ENCODE results near the gene ANKRD17.

Gene ANKRD17

DNA sequence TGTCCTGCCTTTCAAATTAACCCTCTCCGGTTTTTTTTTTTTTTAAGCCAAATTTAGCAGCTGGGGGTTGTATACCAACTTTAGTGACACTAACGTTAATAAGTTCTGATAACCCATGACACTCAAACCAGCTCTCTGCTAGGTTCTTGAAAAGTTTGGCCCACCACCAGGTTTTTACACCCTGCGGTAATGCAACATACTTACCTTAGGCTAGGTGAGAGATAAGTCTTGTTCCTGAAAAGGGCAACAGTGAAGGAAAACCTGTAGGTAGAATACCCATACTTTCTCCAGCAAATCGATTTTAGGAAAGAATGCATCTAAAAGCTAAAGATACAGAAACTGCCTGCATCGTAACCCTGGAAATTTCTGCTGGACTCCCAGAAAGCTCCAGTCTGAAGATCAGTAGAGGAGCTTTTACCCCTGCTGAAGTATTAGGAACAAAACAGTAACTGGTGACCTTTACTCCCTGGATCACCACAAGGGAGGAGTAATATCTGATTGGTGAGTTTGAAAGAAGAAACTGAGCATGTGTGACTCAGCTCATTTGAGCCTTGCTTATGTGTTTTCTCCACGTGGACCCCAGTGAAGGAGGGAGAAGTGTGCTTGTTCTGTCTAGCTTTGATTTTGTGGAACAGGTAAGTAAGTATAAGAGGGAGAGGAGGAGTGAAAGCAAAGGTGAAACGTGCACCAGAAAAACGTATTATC is 154.6 kb downstream of the ANKRD17 start:
- DNase-seq, result peak; percentile 4

DNA sequence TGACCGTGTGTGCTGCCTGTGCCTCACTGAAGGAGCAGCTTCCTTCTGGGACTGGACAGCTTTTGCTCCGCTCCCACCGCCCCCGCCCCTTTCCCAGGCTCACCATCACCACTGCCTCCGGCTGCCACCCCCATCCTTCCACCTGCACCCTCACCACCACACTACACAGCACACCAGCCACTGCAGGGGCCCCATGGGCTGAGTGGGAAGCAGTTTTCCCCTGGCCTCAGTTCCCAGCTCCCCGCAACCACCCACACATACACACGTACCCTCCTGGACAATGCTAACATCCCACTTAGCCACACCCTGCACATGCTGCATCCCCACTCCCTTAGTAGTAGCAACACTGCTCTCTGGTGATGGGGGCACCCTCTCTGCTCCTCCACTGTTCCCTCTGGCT is 159.5 kb downstream of the ANKRD17 start:
- DNase-seq, result no peak

DNA sequence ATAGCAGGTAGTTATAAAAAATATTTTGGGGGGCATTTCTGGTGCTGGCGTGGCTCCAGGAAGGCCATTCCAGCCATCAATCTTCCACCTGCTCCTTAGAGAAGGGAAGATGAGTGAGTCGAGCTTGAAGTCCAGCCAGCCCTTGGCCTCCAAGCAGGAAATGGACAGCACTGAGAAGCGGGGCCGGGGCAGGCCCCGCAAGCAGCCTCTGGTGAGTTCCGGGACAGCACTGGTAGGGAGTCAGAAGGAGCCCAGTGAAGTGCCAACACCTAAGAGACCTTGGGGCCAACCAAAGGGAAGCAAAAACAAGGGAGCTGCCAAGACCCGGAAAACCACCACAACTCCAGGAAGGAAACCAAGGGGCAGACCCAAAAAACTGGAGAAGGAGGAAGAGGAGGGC is 159.9 kb downstream of the ANKRD17 start:
- no peak for DNase-seq

DNA sequence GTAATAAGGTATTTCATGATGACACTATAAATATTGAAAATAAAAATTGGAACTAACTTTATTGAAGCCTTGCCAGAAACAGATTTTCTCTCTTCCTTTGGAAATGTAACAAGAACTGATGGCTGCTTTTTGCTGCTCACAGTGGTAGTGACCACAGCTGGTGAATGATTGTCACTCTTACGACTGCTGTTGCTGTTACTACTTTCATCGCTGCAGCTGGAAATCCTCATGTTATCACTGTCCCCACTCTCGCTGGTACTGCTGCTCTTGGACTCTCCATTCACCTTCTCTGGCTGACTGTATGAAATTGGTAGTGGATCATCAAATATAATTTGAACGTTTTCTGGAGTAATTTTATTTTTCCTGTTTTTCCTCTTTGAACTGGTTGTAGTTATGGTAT is 160.6 kb downstream of the ANKRD17 start:
- DNase-seq, result no peak

DNA sequence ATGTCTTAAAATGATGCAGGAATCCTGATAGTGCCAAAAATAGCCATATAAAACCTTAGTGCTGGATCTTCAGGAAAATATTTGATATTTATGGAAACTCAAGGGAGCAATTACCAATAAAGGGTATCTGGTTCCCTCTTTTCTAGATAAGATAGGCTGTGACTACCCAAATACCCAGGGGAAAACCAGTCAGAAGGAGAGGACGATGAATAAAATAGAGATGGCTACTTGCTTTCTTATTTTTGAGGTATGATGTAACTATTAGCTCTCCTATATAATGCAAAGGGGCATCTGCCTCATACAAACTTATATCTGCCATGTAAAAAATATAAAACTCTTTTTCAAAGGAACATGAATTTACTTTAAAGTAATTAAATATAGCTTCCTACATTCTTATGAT is 165.7 kb downstream of the ANKRD17 start:
- no peak for DNase-seq

DNA sequence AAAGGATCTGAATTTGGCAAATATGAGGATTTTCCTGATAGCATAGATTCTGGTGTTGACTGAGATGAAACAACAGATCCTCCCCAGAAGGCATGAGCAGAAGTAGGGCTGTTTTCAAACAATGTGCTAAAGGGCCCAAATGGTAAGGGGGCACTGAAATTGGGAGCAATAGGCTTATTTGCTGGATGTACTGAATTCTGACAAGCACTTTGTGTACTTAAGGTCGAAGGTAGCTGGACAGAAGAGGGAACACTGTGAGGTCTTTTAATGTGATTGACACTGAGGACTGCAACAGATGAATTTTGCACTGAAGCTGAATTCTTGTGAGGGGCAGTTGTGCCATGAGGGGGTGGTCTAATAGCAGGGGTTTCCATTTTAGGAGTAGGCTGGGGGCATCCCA is 167.9 kb downstream of the ANKRD17 start:
- DNase-seq, result no peak

DNA sequence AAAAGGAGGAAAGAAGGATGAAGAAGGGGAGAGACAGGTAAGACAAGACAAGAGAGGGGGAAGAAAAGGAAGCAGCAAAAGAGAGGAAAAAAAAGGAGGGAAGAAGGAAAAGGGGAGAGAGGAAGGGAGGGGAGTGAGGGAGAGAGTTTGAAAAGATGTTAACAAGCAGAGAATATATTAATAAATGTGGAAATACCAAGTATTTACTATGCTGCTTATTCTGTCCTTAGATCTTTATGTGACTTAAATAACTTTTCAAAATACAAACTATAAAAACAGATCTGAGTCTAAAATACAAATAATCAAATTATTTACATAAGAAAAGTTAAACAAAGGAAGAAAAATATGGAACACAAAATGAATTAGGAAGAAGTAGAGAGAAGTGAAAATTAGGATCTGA is 170.7 kb downstream of the ANKRD17 start:
- no peak for DNase-seq

DNA sequence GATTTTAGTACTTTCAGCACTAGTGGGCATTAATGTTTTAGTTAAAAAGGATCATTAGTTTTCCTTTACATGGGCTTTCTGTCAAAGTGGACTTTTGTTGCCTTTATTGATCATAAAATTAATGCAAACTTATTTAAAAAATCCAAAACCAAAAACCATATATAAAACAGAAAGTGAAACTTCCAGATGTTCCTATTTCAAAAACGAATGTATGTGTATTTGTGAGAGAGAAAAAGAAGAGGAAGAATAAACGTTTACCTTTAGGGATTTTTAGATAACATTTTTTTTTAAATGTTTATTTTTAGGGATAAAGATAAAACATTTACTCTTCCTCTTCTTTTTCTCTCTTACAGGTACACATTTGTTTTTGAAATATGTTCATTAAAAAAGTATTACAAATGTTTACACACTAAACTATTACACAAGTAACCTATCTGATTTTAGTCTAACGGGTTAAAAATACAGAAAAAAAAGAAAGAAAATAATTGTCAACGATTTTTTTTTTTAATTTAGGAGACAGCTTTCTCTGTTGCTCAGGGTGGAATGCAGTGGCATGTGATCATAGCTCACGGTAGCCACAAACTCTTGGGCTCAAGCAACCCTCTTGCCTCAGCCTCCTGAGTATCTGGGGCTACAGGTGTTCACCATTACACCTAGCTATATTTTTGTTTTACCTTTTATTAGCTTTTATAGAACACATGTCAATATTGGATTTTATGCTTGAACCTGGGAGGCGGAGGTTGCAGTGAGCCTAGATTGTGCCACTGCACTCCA is 172.3 kb downstream of the ANKRD17 start:
- DNase-seq, result no peak

DNA sequence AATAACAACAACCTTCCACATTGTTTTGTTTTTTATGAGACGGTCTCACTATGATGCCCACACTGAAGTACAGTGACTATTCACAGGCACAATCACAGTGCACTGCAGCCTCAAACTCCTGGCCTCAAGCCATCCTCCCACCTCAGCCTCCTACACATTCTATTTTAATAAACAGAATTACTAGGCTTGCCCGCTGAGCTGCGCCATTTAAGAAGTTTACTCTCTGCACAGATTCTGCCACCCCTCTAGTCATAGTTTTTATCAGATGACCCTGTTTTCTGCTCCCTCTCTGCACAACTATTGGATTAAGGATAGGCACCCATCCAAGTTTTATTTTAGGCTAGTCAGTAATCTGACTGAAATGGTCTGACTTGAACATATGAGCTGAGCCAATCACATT is 177.8 kb downstream of the ANKRD17 start:
- DNase-seq, result no peak

DNA sequence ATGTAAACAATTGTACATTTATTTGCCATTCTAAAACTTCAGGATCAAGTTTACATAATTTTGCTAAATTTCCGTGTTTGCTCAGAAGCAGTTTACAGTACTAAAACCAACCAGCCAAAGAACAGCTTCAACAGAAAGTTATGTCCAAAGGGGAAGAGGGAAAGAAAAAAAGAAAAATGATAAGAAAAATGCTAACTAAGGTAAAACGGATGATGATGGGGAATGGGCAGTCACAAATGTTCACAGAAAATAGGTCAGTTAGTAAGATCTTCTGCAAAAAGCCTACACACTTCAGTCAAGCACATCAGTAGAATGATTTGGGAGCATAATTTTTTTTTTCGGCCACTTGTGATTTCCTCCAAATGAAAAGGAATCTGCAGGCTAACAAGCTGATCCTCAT is 182.8 kb downstream of the ANKRD17 start:
- DNase-seq, result no peak

DNA sequence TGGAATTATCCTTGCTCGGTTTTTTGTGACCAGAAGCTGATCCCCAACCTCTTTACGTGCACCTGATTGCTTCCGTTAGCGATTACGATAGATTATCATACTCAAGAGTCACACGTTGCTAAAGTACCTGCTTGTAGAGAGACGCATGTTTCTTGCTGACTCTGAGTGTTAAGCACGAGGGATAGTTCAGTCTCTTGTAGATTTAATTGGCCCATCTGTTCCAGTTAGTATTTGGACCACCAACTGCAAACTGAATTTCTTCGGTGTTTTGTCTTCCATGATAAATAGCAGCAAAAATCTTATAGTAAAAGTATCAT is 188.6 kb downstream of the ANKRD17 start:
- DNase-seq, result no peak

DNA sequence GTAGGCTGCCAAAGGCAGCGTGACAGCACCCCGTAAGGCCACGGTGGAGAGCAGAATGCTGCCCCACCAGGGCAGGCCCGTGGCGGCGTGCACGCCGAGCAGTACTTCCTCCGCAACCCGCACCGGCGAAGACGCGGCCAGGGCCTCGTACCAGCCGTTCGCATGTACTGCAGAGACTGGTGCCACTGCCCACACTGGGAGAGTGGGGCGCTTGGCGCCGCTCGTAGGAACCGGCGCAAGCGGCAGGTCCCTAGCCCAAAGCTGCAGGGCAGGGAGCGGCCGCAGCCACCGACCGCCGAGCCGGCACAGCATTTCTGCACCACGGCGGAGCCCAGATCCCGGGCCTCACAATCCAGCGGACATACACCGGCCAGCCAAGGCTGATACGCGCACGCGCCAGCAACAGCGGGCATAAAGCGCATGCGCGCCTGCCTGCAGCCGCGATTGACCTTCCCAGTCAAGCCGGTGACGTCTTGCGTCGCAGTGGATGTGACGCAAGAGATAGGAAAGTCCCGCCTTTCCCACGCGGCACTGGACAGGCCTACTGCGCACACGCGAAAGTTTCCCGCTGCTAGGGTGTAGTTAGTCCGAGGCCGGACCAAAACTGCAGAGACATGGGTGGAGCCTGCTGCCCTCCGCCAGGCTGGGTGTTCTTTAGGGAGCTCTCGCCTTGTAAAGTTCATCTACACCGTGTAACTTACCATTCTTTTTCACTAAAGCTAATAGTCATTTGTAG is 189.1 kb downstream of the ANKRD17 start, which contains the start of gene COX18:
TSS of gene COX18 (minus strand) at position 379 of the 736 bp plus-strand sequence. CDS start at position 312, 67 bp downstream.
- peak; percentile 98 for DNase-seq

DNA sequence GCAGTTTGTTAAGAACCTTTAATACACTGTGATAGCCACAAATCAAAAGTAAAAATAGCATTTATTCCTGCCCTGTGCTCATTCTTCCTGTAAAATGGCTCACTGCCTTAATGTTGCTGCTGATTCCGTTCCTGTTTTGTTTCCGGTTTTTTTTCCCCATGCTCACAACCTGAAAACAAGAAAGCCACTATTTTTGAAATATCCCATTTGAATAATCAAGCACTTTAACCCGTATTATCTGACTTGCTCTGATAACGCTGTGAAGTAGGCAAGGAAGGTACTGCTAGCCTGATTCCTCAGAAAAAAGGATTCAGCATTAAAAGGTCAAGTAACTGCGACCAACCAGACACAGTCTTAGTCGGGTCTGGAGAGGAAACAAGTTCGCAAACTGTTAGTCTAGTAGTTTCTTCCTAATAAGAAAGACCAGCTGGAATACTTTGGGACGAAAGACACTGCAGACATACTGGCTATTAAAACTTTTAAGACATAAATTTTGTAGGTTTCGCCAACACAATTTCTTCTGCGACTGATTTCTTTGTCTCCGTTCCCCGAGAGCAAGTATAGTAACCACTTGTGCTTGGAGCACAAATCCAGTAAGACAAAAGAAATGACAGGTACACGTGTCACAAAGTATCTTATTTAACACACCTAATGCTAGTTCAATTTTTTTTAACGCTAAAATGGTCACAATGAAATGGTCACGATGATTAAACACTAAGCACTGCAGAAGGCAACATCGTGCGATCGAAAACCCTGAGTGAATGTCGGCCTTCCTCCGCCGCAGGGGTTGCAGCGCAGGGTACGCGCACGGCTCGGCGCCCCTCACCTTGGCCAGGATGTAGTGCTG is 189.9 kb downstream of the ANKRD17 start:
- DNase-seq, result peak; percentile 21

DNA sequence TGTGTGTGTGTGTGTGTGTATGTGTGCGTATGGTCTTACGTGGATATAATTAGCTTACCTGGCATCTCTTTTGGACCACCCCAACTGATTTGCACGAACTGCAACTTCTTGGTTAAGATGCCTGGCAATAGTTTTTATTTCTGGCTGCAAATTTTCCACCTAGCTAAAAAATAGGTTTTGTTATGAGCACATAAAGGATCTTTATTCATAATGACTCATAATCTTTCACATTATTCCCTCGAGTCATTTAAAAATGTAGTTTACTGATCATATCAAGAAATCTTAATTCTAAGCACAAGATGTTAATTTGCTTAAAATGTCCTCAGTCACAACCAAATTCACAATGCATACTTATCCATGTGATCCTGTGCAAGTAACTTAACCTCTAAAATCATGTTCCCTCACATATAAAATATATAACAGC is 190.6 kb downstream of the ANKRD17 start:
- DNase-seq, result peak; percentile 21

DNA sequence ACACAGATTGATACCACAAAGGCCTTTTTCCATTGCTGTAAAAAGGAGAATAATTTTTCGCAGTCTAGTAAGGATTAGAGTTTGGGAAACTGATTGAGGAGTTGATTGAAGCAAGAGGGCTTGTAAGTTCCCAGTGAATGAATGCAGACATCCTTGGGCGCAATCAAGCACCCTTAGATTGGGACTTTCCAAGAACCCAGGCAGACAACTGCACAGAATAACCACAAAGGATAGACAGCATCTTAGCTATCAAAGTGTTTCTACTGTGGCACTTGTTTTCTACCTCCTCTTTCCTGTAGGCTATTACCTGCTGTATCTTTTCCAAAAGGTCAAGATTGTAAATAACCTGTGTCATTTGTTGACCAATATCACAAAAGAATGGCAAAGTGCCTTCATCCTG is 191.7 kb downstream of the ANKRD17 start:
- no peak for DNase-seq

DNA sequence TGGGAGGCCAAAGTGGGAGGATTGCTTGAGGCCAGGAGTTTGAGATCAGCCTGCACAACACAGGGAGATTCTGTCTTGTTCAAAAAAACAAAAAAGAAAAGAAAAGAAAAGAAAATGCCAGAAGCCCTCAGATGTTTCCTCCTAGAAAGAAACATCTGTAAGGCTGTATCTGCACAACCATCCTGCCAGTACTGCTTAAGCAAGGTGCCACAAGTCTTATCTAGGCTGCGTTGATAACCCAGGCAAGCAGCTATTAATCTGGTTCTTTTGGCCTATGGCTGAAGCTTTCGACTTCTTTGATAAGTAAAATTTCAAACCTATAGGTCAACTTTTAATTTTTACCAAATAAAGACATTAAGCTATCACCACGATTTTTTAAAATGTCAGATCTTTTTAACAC is 192.2 kb downstream of the ANKRD17 start:
- no peak for DNase-seq

DNA sequence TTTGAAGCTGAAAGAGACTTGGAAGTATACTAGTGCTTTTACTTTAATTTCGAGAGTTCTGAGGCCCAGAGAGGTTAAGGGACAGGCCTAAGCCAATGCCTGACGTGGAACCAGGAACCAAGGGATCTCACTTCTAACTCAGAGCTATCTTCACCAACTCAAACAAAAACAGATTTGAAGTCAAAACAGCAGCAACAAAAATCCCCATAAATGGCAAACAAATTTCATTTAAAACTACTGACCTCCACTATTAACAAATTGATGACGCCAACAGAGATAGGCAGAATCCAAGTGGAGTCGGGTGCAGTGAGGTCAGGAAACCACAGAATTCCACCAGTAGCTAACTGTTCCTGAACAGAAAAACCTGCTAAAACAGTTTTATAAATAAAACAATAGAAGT is 194.1 kb downstream of the ANKRD17 start:
- no peak for DNase-seq

DNA sequence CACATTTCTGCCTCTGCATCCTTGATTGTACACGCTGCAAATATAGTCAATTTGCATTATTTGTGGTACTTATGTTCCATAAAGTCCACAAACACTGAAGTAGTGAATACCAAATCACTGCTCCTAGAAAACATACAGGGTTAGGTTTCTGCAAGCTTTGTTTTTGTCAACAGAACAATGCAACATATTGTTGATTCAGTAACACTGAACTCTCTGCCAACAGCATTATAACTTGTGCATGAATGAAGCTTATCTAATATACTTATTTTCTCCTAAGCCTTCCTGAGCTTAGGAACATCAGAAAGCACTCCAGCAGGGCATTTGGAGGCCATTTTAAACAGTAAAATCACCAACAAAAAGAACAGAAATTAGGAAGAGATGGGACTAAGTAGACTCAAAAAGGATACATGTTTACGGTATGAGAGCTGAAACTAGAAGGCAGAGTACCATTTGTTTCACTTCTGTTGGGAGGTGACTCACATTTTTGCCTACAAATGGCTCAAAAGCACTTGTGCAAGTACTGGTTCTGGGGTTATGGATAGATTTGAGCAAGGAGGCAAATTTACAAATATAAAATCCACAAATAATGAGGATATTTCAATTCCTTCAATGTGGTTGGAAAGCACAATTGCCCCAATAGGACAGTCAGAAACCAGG is 203.2 kb downstream of the ANKRD17 start:
- no peak for DNase-seq

DNA sequence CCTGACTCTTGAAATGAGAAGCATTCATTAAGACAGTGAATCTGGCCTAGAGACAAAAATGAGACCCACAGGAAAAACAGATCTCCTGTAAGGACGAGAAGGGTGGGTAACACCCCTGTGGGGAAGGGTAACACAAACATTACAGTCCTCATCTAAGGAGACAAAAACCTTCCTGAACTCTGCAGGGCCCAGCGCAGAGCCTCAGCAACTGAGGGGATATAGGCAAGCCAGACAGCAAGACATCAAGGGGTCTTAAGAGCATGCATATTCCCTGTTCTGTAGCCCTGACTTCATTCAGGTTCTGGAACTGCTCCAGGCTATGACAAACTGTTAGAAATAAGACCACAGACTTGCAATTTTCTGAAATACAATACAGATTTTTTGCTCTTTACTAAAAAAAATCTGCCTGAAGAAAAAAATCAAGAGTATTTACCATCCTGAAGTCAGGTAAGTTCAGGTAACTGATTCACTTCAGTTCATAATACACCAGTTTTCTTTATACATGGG is 204.6 kb downstream of the ANKRD17 start:
- DNase-seq, result peak; percentile 51

DNA sequence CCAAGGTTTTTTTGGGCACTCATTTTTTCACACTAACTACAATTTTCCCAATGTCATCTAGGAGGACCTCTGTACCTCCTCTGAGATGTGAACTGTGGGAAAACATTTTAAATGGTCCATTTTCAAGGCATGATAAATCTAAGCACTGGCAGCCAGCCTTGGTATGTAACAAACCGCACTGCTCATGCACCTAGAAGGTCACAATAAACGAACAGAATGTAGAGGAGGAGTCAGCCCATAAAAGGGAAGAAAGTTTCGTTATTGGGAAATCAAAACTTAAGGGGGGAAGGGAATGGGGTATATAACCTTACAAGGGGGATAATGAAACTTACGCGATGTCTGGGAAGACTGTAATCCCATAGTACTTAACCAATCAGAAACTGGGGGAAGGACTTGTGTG is 205.5 kb downstream of the ANKRD17 start:
- DNase-seq, result peak; percentile 29

DNA sequence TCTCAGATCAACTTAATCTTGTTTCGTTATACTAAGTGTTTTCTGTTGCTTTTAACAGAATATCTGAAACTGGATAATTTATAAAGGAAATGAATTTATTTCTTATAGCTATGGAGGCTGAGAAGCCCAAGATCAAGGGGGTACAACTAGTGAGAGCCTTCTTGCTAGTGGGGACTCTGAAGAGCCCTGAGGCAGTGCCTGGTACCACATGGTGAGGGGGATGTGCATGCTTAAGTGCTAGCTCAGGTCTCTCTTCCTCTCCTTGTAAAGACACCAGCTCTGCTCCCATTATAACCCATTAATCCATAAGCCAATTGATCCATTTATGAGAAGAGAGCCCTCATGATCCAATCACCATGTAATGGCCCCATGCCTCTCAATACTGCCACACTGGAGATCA is 207.0 kb downstream of the ANKRD17 start:
- DNase-seq, result no peak

DNA sequence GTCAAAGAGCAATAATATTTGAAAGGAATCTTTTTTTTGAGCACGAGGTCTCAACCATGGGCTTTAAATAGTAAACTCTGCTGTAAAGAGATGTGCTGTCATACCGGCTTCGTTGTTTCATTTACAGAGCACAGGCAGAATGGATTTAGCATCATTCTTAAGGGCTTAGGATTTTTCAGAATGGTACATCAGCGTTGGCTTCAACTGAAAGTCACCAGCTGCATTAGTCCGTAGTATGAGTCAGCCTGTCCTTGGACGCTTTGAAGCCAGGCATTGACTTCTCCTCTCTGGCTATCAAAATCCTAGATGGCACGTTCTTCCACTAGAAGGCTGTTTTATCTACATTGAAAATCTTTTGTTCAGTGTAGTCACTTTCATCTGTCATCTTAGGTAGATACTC is 212.7 kb downstream of the ANKRD17 start:
- DNase-seq, result no peak
